A673 (cell line): ENCODE results near the gene GPR101. TPM values are rescaled to one million over a fixed set of nuclear protein-coding genes. Genes with fewer than 3 reads are reported as not detected.

Experiments used
- BruUV-seq: library from RNA; stranded (reverse); fragments of 400-500 nt; replicated peaks from 2 replicates; lab custom pipeline; 2021; lab: Mats Ljungman, UMichigan
- CTCF ChIA-PET: fragments of 300-600 bp; sonication (Branson Sonifier 250); formaldehyde crosslinking; loops from one replicate; lab custom pipeline; 2022; ENCODE audit warnings: antibody characterized with exemption; lab: Charles Lee
- POLR2A ChIA-PET: fragments of 300-600 bp; sonication (Branson Sonifier 250); formaldehyde crosslinking; loops from one replicate; lab custom pipeline; 2022; ENCODE audit warnings: antibody characterized with exemption; ENCODE audit not compliant: low non-redundant PET; lab: Charles Lee
- DNase-seq: peaks from one replicate; pipeline ENCODE4 v3.0.0-alpha.2; 2015; ENCODE audit warnings: low spot score
- H3K27ac ChIP-seq: fragments of 200-600 bp; sonication (generic); 2 replicates; pipeline ENCODE4 v1.5.1; 2016; ENCODE audit warnings: mixed run types, low read depth, mild to moderate bottlenecking, mixed read lengths, antibody characterized with exemption, low read length; ENCODE audit not compliant: poor library complexity, severe bottlenecking
- H3K27me3 ChIP-seq: fragments of 200-600 bp; sonication (generic); replicated peaks from 2 replicates; pipeline ENCODE4 v1.6.1; 2017; ENCODE audit warnings: mixed run types, low read depth, mild to moderate bottlenecking, mixed read lengths, antibody characterized with exemption, low read length; ENCODE audit not compliant: insufficient read depth, poor library complexity
- H3K36me3 ChIP-seq: fragments of 200-600 bp; sonication (generic); 2 replicates; pipeline ENCODE4 v1.6.1; 2016; ENCODE audit warnings: mixed run types, mild to moderate bottlenecking, mixed read lengths, antibody characterized with exemption, low read length; ENCODE audit not compliant: insufficient read depth, poor library complexity, severe bottlenecking
- H3K4me1 ChIP-seq: fragments of 200-600 bp; sonication (generic); 2 replicates; pipeline ENCODE4 v1.6.1; 2017; ENCODE audit warnings: mixed run types, mild to moderate bottlenecking, mixed read lengths, antibody characterized with exemption, low read length; ENCODE audit not compliant: insufficient read depth, poor library complexity, severe bottlenecking
- H3K4me3 ChIP-seq: fragments of 200-600 bp; sonication (generic); 2 replicates; pipeline ENCODE4 v1.5.1; 2016; ENCODE audit warnings: low read depth, mixed run types, mild to moderate bottlenecking, mixed read lengths, low read length; ENCODE audit not compliant: poor library complexity, severe bottlenecking
- H3K9me3 ChIP-seq: fragments of 200-600 bp; sonication (generic); 2 replicates; pipeline ENCODE4 v1.6.1; 2016; ENCODE audit warnings: mixed run types, low read depth, mild to moderate bottlenecking, mixed read lengths, antibody characterized with exemption, low read length; ENCODE audit not compliant: poor library complexity, severe bottlenecking
- EZH2 ChIP-seq: fragments of 200-600 bp; sonication (generic); IDR thresholded peaks from 2 replicates; pipeline ENCODE4 v1.6.1; 2017; ENCODE audit warnings: borderline replicate concordance, low read depth, mild to moderate bottlenecking, mixed read lengths, antibody characterized with exemption, low read length; ENCODE audit not compliant: poor library complexity, severe bottlenecking
- intact Hi-C: fragments of 100-400 bp; cut with micrococcal nuclease; formaldehyde crosslinking; loops from one replicate; pipeline ENCODE4 v1.10.0; 2022; ENCODE audit not compliant: unreplicated experiment
- total RNA-seq: library from RNA; stranded (reverse); gene quantifications from 2 replicates; pipeline ENCODE4 v1.2.3, GENCODE V29; 2021
- TF ChIP-seq, protein P1 (sequence below): fragments of 300-800, 200-600 bp; sonication (generic); conservative IDR thresholded peaks from 2 replicates; pipeline ENCODE4 v1.5.1; 2017; ENCODE audit warnings: low read depth, mild to moderate bottlenecking, antibody characterized with exemption, low read length, moderate library complexity, mixed read lengths

The GPR101 gene
- total RNA-seq, 1 experiment from 2014 or later = not detected

DNA sequence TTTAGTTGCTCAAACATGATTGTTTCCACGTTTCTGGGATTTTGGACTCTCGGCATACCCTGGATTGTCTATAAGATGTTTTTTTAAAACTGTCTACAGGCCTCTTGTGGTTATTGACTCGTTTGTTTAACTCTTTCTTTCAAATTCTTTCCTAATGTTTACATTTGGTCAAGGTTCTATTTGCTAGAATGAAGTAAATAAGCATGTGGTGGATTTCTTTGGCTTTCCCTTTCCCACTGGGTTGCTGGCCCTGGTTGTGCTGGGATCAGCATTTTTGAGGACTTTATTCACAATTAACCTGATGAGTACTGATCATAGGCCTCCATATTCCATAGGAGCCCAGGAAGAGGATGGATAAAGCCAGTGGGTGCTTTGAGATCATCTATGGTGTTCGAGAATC, 11.1 kb upstream of the GPR101 start:
- TF ChIP-seq EZH2 = no peak
- TF ChIP-seq, protein P1, sequence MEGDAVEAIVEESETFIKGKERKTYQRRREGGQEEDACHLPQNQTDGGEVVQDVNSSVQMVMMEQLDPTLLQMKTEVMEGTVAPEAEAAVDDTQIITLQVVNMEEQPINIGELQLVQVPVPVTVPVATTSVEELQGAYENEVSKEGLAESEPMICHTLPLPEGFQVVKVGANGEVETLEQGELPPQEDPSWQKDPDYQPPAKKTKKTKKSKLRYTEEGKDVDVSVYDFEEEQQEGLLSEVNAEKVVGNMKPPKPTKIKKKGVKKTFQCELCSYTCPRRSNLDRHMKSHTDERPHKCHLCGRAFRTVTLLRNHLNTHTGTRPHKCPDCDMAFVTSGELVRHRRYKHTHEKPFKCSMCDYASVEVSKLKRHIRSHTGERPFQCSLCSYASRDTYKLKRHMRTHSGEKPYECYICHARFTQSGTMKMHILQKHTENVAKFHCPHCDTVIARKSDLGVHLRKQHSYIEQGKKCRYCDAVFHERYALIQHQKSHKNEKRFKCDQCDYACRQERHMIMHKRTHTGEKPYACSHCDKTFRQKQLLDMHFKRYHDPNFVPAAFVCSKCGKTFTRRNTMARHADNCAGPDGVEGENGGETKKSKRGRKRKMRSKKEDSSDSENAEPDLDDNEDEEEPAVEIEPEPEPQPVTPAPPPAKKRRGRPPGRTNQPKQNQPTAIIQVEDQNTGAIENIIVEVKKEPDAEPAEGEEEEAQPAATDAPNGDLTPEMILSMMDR = no peak
- intact Hi-C loops = no loop called here
- DNase-seq = no peak
- Histone ChIP-seq H3K9me3 (no peaks in the 10 kb centered on the region), H3K4me1 (no peaks in the 10 kb centered on the region), H3K27ac (no peak overlapping the region), H3K36me3 (no peaks in the 10 kb centered on the region), H3K27me3 (no peaks in the 10 kb centered on the region), H3K4me3 (no peak overlapping the region)
- ChIA-PET CTCF (no interaction called here), POLR2A (no interaction called here)
- BruUV-seq = no TSS peak

DNA sequence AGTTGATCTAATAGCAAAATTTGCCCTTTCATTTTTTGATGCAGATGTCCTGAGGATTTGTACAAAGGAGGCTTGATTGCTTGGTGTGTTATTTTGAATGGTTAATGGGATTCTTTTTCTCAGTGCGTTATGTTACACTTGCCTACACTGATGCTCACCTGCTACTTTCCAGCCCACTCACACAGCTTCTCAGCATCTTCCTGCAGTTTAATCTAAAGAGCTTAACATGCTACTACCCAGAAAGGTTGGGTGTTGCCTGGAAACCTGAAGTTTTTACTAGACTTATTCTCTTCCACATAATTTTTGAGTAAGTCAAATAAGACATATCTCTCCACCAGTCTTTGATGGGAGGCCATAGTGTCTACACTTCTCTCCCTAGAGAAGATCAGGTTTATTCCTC, 9.9 kb upstream of the GPR101 start:
- Histone ChIP-seq H3K9me3 (no peaks in the 10 kb centered on the region), H3K4me3 (no peak overlapping the region), H3K36me3 (no peaks in the 10 kb centered on the region), H3K27me3 (peaks cover 8% of the 10 kb centered on the region), H3K4me1 (no peaks in the 10 kb centered on the region), H3K27ac (no peak overlapping the region)
- TF ChIP-seq, protein P1 = no peak
- no peak for TF ChIP-seq EZH2
- ChIA-PET CTCF (no interaction called here), POLR2A (no interaction called here)
- no TSS peak for BruUV-seq
- DNase-seq = no peak
- intact Hi-C loops = no loop called here

DNA sequence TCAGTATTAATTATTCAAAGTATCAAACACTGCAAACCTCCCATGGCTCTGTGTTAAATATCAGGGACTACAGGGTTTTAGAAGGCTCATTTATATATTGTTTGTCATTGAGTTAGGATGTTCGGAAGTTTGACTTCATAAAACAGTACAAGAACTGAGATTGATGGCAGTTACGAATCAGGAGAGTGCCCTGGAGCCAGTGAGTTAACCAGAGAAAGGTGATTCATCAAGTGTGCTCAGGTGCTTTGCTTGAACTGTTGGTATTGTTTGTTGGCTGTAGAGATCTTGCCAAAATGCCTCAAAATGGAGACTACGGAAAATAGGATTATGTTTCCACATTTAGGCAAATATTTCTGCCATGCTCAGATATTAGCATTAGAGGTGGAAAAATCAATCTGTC, 7.5 kb upstream of the GPR101 start:
- BruUV-seq = no TSS peak
- peaks cover 30% of the 10 kb centered on the region for H3K27me3 ChIP-seq
- H3K36me3 ChIP-seq = no peaks in the 10 kb centered on the region
- no peak overlapping the region for H3K27ac ChIP-seq
- H3K4me3 ChIP-seq = no peak overlapping the region
- TF ChIP-seq, protein P1 = no peak
- no peak for TF ChIP-seq EZH2
- ChIA-PET CTCF (no interaction called here), POLR2A (no interaction called here)
- no peaks in the 10 kb centered on the region for H3K9me3 ChIP-seq
- H3K4me1 ChIP-seq = no peaks in the 10 kb centered on the region
- intact Hi-C loops = no loop called here
- DNase-seq = no peak
